ENCODE results near the gene IQGAP1.
"Not testable (repeated sequence)": the region's sequence is repeated elsewhere in the genome, so short reads cannot be mapped to it uniquely, and the experiment has no call there.

IQGAP1 gene

GRCh38 chr15:90413411-90414379, 25.7 kb downstream of the IQGAP1 start:
- H3K27ac ChIP-seq (ENCODE audit: low read length) = no peak overlapping the region
- peak overlapping the region; percentile 38; the same call in 1 of the 2 replicates for H3K4me3 ChIP-seq (ENCODE audit: low read length)
- H3K4me1 ChIP-seq (ENCODE audit: insufficient read depth, low read length) = peaks cover 40% of the 10 kb centered on the region

GRCh38 chr15:90414408-90415028, 26.5 kb downstream of the IQGAP1 start:
- H3K9ac ChIP-seq (ENCODE audit: low read depth, low read length) = no peak overlapping the region; the same call in 1 of the 2 replicates
- no peaks in the 10 kb centered on the region for H3K9me3 ChIP-seq (ENCODE audit: insufficient read depth, low read depth, low read length)
- H3K4me1 ChIP-seq (ENCODE audit: insufficient read depth, low read length) = peaks cover 47% of the 10 kb centered on the region
- H3K27ac ChIP-seq (ENCODE audit: low read length) = peak overlapping the region; percentile 26
- H3K27me3 ChIP-seq (ENCODE audit: insufficient read depth, low read length) = no peaks in the 10 kb centered on the region
- H3K4me3 ChIP-seq (ENCODE audit: low read length) = no peak overlapping the region
- H3K36me3 ChIP-seq (ENCODE audit: insufficient read depth, low read depth, low read length) = no peaks in the 10 kb centered on the region

More at GRCh38 chr15:90413411-90414379, 25.7 kb downstream of the IQGAP1 start:
- Histone ChIP-seq H3K9ac (ENCODE audit: low read depth, low read length) (peak overlapping the region; percentile 35; the same call in 1 of the 2 replicates), H3K27me3 (ENCODE audit: insufficient read depth, low read length) (no peaks in the 10 kb centered on the region), H3K36me3 (ENCODE audit: insufficient read depth, low read depth, low read length) (no peaks in the 10 kb centered on the region), H3K9me3 (ENCODE audit: insufficient read depth, low read depth, low read length) (no peaks in the 10 kb centered on the region)

GRCh38 chr15:90416052-90416451, 28.0 kb downstream of the IQGAP1 start:
- not testable (repeated sequence) for H3K36me3 ChIP-seq (ENCODE audit: insufficient read depth, low read depth, low read length); H3K4me3 ChIP-seq (ENCODE audit: low read length); H3K9ac ChIP-seq (ENCODE audit: low read depth, low read length); H3K9me3 ChIP-seq (ENCODE audit: insufficient read depth, low read depth, low read length); H3K27ac ChIP-seq (ENCODE audit: low read length); H3K27me3 ChIP-seq (ENCODE audit: insufficient read depth, low read length)
- H3K4me1 ChIP-seq (ENCODE audit: insufficient read depth, low read length) = peaks cover 56% of the 10 kb centered on the region

GRCh38 chr15:90418627-90419026, 30.6 kb downstream of the IQGAP1 start:
- H3K36me3 ChIP-seq (ENCODE audit: insufficient read depth, low read depth, low read length) = no peaks in the 10 kb centered on the region
- H3K9ac ChIP-seq (ENCODE audit: low read depth, low read length) = no peak overlapping the region
- no peaks in the 10 kb centered on the region for H3K9me3 ChIP-seq (ENCODE audit: insufficient read depth, low read depth, low read length)
- H3K4me3 ChIP-seq (ENCODE audit: low read length) = no peak overlapping the region
- H3K27me3 ChIP-seq (ENCODE audit: insufficient read depth, low read length) = no peaks in the 10 kb centered on the region
- H3K27ac ChIP-seq (ENCODE audit: low read length) = no peak overlapping the region
- peaks cover 34% of the 10 kb centered on the region for H3K4me1 ChIP-seq (ENCODE audit: insufficient read depth, low read length)

- Histone ChIP-seq H3K9me3 (ENCODE audit: insufficient read depth, low read depth, low read length) (no peaks in the 10 kb centered on the region), H3K27me3 (ENCODE audit: insufficient read depth, low read length) (no peaks in the 10 kb centered on the region), H3K9ac (ENCODE audit: low read depth, low read length) (no peak overlapping the region), H3K4me1 (ENCODE audit: insufficient read depth, low read length) (peaks cover 29% of the 10 kb centered on the region), H3K27ac (ENCODE audit: low read length) (no peak overlapping the region), H3K36me3 (ENCODE audit: insufficient read depth, low read depth, low read length) (no peaks in the 10 kb centered on the region), H3K4me3 (ENCODE audit: low read length) (no peak overlapping the region)
Observed at GRCh38 chr15:90419206-90419605, 31.2 kb downstream of the IQGAP1 start.

- Histone ChIP-seq H3K4me1 (ENCODE audit: insufficient read depth, low read length) (peaks cover 23% of the 10 kb centered on the region), H3K27me3 (ENCODE audit: insufficient read depth, low read length) (no peaks in the 10 kb centered on the region), H3K36me3 (ENCODE audit: insufficient read depth, low read depth, low read length) (no peaks in the 10 kb centered on the region), H3K9ac (ENCODE audit: low read depth, low read length) (no peak overlapping the region), H3K4me3 (ENCODE audit: low read length) (no peak overlapping the region), H3K9me3 (ENCODE audit: insufficient read depth, low read depth, low read length) (no peaks in the 10 kb centered on the region), H3K27ac (ENCODE audit: low read length) (no peak overlapping the region)
Observed at GRCh38 chr15:90419738-90420406, 31.8 kb downstream of the IQGAP1 start.

GRCh38 chr15:90420451-90420850, 32.4 kb downstream of the IQGAP1 start:
- Histone ChIP-seq H3K4me3 (ENCODE audit: low read length) (no peak overlapping the region), H3K4me1 (ENCODE audit: insufficient read depth, low read length) (peaks cover 22% of the 10 kb centered on the region), H3K9ac (ENCODE audit: low read depth, low read length) (no peak overlapping the region), H3K9me3 (ENCODE audit: insufficient read depth, low read depth, low read length) (no peaks in the 10 kb centered on the region), H3K27me3 (ENCODE audit: insufficient read depth, low read length) (no peaks in the 10 kb centered on the region), H3K27ac (ENCODE audit: low read length) (no peak overlapping the region), H3K36me3 (ENCODE audit: insufficient read depth, low read depth, low read length) (no peaks in the 10 kb centered on the region)

GRCh38 chr15:90421527-90421926, 33.5 kb downstream of the IQGAP1 start:
- Histone ChIP-seq H3K9ac (ENCODE audit: low read depth, low read length) (no peak overlapping the region), H3K27ac (ENCODE audit: low read length) (no peak overlapping the region), H3K4me3 (ENCODE audit: low read length) (no peak overlapping the region), H3K36me3 (ENCODE audit: insufficient read depth, low read depth, low read length) (no peaks in the 10 kb centered on the region), H3K4me1 (ENCODE audit: insufficient read depth, low read length) (peaks cover 25% of the 10 kb centered on the region), H3K9me3 (ENCODE audit: insufficient read depth, low read depth, low read length) (no peaks in the 10 kb centered on the region), H3K27me3 (ENCODE audit: insufficient read depth, low read length) (no peaks in the 10 kb centered on the region)

- Histone ChIP-seq H3K9ac (ENCODE audit: low read depth, low read length) (no peak overlapping the region), H3K27ac (ENCODE audit: low read length) (no peak overlapping the region), H3K4me1 (ENCODE audit: insufficient read depth, low read length) (peaks cover 25% of the 10 kb centered on the region), H3K4me3 (ENCODE audit: low read length) (no peak overlapping the region), H3K9me3 (ENCODE audit: insufficient read depth, low read depth, low read length) (no peaks in the 10 kb centered on the region), H3K27me3 (ENCODE audit: insufficient read depth, low read length) (no peaks in the 10 kb centered on the region), H3K36me3 (ENCODE audit: insufficient read depth, low read depth, low read length) (peaks cover 2% of the 10 kb centered on the region; the same call in 1 of the 2 replicates)
Observed at GRCh38 chr15:90422043-90422442, 34.0 kb downstream of the IQGAP1 start.

- H3K27ac ChIP-seq (ENCODE audit: low read length) = no peak overlapping the region
- no peak overlapping the region for H3K4me3 ChIP-seq (ENCODE audit: low read length)
- peaks cover 4% of the 10 kb centered on the region; the same call in 1 of the 2 replicates for H3K36me3 ChIP-seq (ENCODE audit: insufficient read depth, low read depth, low read length)
- H3K27me3 ChIP-seq (ENCODE audit: insufficient read depth, low read length) = no peaks in the 10 kb centered on the region
- H3K9ac ChIP-seq (ENCODE audit: low read depth, low read length) = no peak overlapping the region
- no peaks in the 10 kb centered on the region for H3K9me3 ChIP-seq (ENCODE audit: insufficient read depth, low read depth, low read length)
- H3K4me1 ChIP-seq (ENCODE audit: insufficient read depth, low read length) = peaks cover 25% of the 10 kb centered on the region
Observed at GRCh38 chr15:90422936-90423335, 34.9 kb downstream of the IQGAP1 start.

GRCh38 chr15:90423801-90424319, 35.8 kb downstream of the IQGAP1 start:
- peaks cover 21% of the 10 kb centered on the region for H3K4me1 ChIP-seq (ENCODE audit: insufficient read depth, low read length)
- H3K27ac ChIP-seq (ENCODE audit: low read length) = no peak overlapping the region
- H3K27me3 ChIP-seq (ENCODE audit: insufficient read depth, low read length) = no peaks in the 10 kb centered on the region
- H3K36me3 ChIP-seq (ENCODE audit: insufficient read depth, low read depth, low read length) = peaks cover 4% of the 10 kb centered on the region; the same call in 1 of the 2 replicates
- no peak overlapping the region for H3K4me3 ChIP-seq (ENCODE audit: low read length)
- no peak overlapping the region for H3K9ac ChIP-seq (ENCODE audit: low read depth, low read length)
- H3K9me3 ChIP-seq (ENCODE audit: insufficient read depth, low read depth, low read length) = no peaks in the 10 kb centered on the region
